PFSK-1 (cell line): ENCODE results near the gene COL24A1.

Experiments
- FOXP2 ChIP-seq: optimal IDR thresholded peaks from 2 replicates; pipeline ENCODE3; 2011; ENCODE audit warnings: borderline replicate concordance, control low read depth, inconsistent platforms; ENCODE audit not compliant: insufficient read depth; ENCODE audit errors: extremely low read length, extremely low read depth
- POLR2AphosphoS5 ChIP-seq: IDR thresholded peaks from 2 replicates; pipeline ENCODE4 v1.6.1; 2012; ENCODE audit warnings: low read depth, mild to moderate bottlenecking, control low read depth, low read length, moderate library complexity
- SIN3A ChIP-seq: IDR thresholded peaks from 2 replicates; pipeline ENCODE4 v1.6.1; 2012; ENCODE audit warnings: mild to moderate bottlenecking, low read length, moderate library complexity, borderline replicate concordance; ENCODE audit not compliant: insufficient read depth
- TAF1 ChIP-seq: IDR thresholded peaks from 2 replicates; pipeline ENCODE4 v1.6.1; 2012; ENCODE audit warnings: low read length, control low read depth, borderline replicate concordance; ENCODE audit not compliant: insufficient read depth
- TF ChIP-seq, protein P1 (sequence below), 2 experiments: IDR thresholded peaks; 2 replicates each; pipeline versions ENCODE4 v1.6.1 to v1.8.0; 2011 to 2012; ENCODE audit warnings: low read depth in 2 of 2, low read length in 2 of 2, control low read depth in 1 of 2, inconsistent platforms in 1 of 2, mild to moderate bottlenecking in 1 of 2, moderate library complexity in 1 of 2; ENCODE audit not compliant: insufficient read depth in 1 of 2

COL24A1 gene

DNA sequence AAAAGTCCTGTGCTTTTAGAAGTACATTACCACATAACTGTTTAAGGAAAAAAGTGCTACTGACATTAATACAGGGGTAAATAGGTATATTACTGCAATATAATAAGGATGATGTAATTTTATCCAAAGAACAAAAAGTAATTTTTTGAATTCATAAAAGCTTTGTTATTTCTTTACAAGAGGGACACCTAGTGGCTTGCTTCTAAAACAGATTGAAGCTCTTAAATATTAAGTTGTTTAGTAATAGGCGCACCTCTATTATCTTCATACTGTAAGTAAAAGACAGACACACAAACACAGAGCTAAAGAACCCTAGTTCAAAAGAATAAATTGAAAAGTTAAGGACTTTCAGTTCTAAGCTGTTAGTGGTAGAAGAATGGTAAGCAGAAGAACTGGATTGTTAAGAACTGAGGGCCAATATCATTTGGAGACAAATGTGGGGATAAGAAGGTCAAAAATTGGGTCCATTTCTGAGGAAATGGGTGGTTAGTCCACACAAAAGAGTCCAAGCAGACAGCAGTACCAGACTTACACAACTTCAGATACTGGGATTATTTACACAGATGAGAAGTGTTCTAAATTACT lies 463.8 kb downstream of the COL24A1 start:
- TF ChIP-seq POLR2AphosphoS5: no peak
- no peak for TF ChIP-seq FOXP2
- TF ChIP-seq, protein P1, sequence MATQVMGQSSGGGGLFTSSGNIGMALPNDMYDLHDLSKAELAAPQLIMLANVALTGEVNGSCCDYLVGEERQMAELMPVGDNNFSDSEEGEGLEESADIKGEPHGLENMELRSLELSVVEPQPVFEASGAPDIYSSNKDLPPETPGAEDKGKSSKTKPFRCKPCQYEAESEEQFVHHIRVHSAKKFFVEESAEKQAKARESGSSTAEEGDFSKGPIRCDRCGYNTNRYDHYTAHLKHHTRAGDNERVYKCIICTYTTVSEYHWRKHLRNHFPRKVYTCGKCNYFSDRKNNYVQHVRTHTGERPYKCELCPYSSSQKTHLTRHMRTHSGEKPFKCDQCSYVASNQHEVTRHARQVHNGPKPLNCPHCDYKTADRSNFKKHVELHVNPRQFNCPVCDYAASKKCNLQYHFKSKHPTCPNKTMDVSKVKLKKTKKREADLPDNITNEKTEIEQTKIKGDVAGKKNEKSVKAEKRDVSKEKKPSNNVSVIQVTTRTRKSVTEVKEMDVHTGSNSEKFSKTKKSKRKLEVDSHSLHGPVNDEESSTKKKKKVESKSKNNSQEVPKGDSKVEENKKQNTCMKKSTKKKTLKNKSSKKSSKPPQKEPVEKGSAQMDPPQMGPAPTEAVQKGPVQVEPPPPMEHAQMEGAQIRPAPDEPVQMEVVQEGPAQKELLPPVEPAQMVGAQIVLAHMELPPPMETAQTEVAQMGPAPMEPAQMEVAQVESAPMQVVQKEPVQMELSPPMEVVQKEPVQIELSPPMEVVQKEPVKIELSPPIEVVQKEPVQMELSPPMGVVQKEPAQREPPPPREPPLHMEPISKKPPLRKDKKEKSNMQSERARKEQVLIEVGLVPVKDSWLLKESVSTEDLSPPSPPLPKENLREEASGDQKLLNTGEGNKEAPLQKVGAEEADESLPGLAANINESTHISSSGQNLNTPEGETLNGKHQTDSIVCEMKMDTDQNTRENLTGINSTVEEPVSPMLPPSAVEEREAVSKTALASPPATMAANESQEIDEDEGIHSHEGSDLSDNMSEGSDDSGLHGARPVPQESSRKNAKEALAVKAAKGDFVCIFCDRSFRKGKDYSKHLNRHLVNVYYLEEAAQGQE (IDR thresholded peaks at IDR 0.05; ENCODE audit: insufficient read depth in 1 of 2, low read depth in 2 of 2, low read length in 2 of 2): no peak

GRCh38 chr1:85689775-85690404 lies 466.7 kb downstream of the COL24A1 start:
- TF ChIP-seq TAF1 (no peak), SIN3A (no peak), POLR2AphosphoS5 (no peak), FOXP2 (no peak)
- TF ChIP-seq, protein P1 (IDR thresholded peaks at IDR 0.05; ENCODE audit: insufficient read depth in 1 of 2, low read depth in 2 of 2, low read length in 2 of 2): no peak

DNA sequence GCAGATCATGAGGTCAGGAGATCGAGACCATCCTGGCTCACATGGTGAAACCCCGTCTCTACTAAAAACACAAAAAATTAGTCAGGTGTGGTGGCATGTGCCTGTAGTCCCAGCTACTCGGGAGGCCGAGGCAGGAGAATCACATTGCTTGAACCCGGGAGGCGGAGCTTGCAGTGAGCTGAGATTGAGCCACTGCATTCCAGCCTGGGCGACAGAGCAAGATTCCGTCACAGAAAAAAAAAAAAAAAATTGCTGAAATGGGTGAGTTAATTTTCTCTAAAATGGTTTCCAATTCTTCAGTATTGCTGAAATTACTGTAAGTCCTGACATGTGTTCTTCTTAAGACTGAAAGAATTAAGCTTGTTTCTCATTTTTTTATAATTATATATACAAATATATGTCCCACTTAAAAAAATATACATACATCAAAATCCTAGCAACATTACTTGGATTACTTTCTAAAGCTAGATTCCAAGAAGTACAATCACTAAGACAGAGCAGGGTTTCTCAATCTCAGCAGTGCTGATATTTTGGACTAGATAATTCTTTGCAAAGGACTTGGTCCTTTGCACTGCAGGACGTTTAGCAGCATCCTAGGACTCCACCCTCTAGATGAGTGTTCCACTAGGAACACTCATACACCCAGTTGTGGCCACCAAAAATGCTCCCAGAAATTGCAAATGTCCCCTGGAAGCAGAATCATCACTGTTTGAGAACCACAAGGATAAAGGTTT lies 473.1 kb downstream of the COL24A1 start:
- TF ChIP-seq POLR2AphosphoS5 (no peak), SIN3A (no peak), TAF1 (no peak), FOXP2 (no peak)
- TF ChIP-seq, protein P1 (IDR thresholded peaks at IDR 0.05; ENCODE audit: insufficient read depth in 1 of 2, low read depth in 2 of 2, low read length in 2 of 2): no peak

DNA sequence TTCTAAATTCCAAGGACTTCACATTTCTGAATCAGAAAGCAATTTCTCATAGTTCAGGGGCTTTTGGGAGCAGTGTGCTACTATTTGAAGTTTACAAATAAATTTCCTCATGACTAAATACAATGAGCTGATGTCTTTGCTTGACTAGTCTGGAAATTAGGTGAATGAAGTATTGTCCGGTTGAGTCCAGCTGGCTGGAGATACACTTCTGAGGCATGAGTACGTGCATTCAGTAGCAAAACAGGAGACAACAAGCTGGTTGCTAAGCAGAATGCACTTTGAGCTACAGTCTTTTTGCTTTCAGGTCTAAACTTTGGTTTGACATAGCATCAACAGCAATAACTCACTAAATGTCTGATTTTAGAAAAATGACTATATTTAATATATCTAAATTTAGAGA lies 475.5 kb downstream of the COL24A1 start:
- TF ChIP-seq FOXP2 (no peak), POLR2AphosphoS5 (no peak), SIN3A (no peak)
- TF ChIP-seq, protein P1 (IDR thresholded peaks at IDR 0.05; ENCODE audit: insufficient read depth in 1 of 2, low read depth in 2 of 2, low read length in 2 of 2): no peak
